IPS-11a (cell line): Measurements from ENCODE around the gene SLC50A1.

Source experiments
- H3K4me3 ChIP-seq: one replicate; pipeline ENCODE4 v1.5.1; 2013; ENCODE audit warnings: low read depth, low read length, control low read depth

The SLC50A1 gene

DNA sequence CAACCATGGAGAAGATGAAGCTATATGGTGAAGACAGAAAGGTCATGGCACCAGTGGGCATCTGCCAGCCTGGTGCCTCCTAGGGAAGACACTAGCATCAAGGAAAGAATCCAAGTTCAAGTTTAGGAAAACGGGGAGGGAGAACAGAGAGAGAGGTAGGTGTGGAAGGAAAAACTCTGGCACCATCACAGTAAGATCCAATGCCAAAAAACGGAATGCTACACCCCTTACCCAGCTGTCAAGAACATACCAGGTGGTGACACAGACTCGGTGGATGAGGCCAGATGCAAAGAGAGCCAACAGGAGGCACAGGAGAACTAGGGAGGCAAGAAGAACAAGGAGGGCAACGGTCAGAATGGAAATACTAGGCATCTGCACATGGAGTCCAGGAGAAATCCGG, 33.9 kb downstream of the SLC50A1 start:
- no peak overlapping the region for H3K4me3 ChIP-seq

DNA sequence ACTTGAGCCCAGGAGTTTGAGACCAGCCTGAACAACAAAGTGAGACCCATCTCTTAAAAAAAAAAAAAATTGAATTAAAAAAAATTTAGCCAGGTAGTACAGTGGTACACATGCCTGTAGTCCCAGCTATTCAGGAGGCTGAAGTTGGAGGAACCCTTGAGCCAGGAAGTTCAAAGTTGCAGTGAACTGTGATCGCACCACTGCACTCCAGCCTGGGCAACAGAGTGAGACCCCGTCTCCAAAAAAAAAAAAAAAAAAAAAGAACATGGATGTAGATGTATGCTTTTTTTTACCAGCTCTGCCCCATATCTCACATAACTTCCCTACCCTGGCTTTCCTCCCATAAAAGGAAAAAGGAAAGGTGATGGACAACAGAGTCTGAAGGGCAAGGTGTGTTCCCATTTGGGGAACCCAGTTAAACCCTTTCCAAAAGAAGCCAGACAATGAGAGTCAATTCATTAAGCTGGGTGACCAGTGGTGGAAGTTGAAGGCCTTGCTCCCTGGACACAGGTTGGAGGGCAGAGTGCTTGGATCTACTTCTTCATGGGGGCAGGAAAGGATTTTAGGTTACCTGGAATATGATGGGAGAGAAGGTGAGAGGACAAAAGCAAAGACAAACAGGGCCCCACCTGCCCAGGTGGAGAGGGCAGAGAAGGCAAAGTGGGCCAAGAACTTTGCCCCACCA, 34.6 kb downstream of the SLC50A1 start:
- no peak overlapping the region for H3K4me3 ChIP-seq

DNA sequence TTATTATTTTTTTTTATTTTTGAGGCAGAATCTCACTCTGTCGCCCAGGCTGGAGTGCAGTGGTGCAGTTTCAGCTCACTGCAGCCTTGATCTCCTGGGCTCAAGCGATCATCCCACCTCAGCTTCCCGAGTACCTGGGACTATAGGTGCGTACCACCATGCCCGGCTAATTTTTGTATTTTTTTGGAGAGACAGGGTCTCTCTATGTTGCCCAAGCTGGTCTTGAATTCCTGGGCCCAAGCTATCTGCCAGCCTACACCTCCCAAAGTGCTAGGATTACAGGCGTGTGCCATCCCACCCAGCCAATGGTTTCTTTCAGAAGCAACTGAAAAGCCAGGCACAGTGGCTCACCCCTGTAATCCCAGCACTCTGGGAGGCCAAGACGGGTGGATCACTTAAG, 35.2 kb downstream of the SLC50A1 start:
- H3K4me3 ChIP-seq = no peak overlapping the region

DNA sequence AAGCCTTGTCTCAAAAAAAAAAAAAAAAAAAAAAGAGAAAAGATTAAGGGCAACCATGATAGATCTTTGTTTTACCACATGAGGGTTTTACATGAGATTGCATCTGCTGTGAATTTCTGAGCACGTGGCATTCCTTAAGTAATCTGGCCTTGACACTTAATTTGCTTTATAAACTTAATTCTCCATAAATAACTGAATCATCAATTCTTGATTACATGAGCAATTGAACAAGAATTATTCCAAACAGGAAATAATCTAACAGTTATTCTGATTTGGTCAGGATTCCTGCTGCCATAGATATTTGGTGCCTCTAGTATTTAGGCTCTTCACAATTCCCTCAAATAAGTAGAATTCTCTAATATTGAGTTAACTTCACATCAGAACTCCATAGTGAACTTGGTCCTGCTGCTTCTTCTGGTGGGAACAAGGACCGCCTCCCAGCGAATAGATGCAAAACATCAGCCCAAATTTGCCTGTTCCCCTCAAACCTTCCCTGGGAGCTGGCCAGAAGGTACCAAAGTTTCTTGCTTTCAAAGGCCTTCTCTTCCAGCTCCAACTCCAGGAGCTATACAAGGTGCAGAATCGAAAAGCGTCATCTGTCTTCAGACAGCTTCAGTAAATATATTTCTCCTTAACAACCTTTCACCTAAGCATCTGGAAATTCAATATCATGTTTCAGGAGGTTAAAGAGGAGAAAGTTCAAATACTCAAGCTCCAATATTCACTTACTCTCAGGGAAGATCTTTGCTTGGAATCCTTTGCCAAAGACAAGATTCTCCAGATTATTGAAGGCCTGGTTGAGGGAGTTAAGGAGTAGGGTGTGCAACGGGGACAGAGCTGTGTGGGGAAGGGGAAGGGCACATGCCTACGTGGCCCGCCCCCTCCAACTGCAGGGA, 36.4 kb downstream of the SLC50A1 start:
- peak overlapping the region; percentile 80 for H3K4me3 ChIP-seq

DNA sequence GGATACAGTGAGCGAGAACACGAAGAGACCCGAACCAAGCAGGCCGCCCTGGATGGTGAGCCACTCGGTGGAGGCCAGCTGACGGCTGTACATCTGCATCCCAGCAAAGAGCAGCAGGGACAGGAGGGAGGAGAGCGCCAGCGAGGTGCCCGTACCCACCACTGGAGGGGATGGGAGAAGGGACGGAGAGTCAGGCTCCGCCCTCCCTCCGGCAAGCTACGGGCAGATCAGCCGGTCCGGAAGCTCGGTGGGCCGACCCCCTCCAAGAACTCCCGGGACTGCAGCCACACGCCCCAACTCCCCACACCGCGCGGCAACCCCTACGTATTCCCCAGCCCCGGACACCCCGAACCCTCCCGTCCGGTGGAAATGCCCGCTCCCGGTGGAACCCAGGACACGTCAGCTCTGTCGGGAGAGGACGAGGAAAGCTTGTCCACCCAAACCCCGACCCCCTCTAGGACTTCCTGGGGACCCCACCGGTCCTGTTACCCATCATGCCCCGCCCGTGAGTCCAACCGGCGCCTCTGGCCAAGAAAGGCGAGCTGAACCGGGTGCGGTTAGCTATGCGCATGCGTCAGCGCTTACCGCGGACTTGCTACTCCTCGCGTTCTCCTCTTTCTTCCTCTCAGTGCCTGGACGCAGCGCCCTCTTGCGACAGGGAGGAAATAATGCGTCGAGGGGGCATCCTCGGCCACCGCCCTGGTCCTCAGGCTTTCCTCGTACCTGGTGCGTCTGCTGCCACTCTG, 37.3 kb downstream of the SLC50A1 start, which contains the start of gene KRTCAP2:
Gene KRTCAP2, minus strand, starts transcription at position 573 of the 746 bp plus-strand sequence. Its CDS starts 80 bp downstream, at position 493.
- H3K4me3 ChIP-seq = peak within 1 kb of the TSS; percentile 80

DNA sequence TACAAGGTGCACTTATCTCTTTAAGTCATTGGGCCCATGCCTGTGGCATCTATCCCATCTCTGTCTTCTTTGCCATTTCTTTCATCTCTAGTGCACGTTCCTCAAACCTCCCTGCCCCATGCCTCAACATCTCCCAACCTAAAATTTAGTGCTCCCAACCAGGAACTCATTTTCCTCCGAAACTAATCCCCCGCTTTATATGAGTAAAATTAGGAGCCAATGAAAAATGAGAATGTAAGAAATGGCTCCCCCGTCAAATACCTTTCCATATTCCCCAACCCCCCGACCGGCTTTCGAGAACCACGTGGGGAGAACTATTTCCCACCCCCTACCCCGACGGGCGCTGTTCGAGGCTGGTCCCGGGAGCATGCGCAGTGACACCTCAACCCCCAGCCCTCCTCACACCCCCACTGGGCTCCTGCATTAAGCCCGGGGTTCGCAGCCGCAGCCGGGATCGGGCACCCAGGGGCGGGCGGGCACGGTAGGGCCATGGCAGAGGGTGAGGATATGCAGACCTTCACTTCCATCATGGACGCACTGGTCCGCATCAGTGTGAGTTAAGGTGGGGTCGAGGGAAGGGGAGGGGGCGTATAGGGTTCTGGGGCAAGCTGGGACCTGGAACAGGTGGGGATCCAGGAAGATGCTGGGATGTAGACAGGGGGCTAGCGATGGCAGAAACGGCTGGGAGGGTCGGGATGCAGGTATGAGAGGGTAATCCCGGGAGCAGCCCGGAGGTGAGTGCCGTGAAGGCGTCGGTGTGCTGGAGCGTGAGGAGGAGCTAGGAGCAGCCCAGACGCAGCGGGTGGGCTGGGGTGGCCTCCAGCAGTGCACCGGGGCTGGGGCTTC, 38.0 kb downstream of the SLC50A1 start, which contains the start of gene TRIM46:
Gene TRIM46, plus strand, starts transcription at position 372 of the 846 bp plus-strand sequence. Its CDS starts 118 bp downstream, at position 490.
- H3K4me3 ChIP-seq = peak within 1 kb of the TSS; percentile 80

DNA sequence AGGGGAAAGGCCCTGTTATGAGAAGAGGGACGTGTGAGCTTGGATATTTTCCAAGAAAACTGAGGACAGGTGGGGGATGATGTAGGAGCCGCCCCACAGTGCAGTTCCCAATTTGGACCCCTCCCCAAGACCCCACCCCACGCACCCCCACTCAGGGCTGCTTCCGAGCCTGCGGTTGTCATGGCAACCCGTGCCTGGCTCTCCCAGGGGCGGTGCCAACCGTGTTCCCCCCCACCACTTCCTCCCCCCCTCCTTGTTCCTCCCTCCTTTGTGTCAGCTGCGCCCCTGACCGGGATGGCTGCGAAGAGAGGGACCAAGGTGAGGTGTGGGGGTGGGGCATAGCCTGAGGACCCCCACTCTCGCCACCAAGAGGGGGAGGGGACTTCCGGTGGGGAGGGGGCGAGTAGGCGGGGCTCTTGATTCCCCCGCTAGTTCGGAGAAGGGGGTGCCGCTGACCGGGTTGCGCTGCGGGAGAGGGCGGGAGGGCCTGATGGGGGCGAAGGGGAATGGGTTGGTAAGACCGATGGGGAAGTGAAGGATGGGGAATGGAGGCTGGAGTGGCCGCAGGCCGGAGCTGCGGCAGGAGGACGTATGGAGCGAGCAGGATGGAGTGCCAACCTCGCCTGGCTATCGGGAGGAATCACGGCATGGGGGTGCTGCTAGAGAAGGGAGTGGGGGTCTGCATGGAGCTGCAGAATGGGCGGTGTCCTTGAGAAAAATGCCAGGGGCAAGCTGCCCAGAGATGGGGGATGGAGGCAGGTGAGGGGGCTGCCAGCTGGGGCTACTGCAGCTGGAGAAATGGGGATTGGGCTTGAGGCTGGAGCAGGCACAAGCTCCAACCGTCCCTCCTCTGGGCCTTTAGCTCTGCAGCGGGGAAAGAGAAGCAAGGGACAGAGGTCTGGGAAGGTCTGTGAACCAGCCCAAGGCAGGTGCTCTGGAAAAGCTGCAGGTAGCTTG, 39.0 kb downstream of the SLC50A1 start:
- peak overlapping the region; percentile 80 for H3K4me3 ChIP-seq

DNA sequence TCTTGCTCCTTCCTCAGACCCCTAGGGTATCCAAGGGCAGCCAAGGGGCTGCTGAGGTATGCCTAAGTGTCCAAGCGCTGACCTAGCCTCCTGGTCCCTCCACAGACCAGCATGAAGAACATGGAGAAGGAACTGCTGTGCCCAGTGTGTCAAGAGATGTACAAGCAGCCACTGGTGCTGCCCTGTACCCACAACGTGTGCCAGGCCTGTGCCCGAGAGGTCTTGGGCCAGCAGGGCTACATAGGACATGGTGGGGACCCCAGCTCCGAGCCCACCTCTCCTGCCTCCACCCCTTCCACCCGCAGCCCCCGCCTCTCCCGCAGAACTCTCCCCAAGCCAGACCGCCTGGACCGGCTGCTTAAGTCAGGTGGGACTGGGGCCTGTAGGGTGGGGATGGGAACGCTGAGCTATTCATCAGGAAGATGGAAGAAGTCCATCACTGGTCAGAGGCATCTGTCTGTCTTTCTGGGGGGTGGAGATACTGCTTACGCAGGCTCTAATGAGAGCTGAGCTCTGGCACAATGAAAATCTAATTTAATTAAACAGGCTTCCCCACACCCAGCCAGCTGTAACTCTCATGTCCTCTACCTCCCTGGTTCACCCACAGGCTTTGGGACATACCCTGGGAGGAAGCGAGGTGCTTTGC, 39.8 kb downstream of the SLC50A1 start:
- peak overlapping the region; percentile 80 for H3K4me3 ChIP-seq

DNA sequence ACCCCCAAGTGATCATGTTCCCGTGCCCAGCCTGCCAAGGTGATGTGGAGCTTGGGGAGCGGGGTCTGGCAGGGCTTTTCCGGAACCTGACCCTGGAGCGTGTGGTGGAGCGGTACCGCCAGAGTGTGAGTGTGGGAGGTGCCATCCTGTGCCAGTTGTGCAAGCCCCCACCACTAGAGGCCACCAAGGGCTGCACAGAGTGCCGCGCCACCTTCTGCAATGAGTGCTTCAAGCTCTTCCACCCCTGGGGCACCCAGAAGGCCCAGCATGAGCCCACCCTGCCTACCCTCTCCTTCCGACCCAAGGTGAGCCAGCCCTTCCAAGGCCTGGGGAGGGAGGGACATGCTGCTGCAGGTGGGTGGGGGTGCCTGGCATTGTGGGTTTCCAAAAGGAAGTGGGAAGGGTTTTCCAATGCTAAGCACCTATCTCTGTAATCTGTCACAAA, 40.3 kb downstream of the SLC50A1 start:
- no peak overlapping the region for H3K4me3 ChIP-seq

DNA sequence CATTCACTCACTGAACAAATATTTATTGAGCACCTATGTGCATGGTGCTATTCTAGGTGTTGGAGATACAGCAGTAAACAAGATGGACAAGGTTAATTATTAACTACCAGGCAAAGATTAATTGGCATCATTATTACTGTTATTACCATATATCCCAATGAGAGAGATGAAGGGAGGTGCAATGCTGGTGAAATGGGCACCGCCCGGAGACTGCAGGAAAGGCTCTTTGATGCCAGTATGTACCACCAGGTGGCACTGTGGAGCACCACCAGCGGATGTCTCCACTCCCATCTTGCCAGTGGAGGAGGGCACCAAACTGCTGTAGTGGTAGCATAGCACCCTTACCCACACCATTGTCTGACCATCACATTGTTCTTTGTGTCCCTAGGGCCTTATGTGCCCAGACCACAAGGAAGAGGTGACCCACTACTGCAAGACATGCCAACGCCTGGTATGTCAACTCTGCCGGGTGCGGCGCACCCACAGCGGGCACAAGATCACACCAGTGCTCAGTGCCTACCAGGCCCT, 41.0 kb downstream of the SLC50A1 start:
- H3K4me3 ChIP-seq = no peak overlapping the region

DNA sequence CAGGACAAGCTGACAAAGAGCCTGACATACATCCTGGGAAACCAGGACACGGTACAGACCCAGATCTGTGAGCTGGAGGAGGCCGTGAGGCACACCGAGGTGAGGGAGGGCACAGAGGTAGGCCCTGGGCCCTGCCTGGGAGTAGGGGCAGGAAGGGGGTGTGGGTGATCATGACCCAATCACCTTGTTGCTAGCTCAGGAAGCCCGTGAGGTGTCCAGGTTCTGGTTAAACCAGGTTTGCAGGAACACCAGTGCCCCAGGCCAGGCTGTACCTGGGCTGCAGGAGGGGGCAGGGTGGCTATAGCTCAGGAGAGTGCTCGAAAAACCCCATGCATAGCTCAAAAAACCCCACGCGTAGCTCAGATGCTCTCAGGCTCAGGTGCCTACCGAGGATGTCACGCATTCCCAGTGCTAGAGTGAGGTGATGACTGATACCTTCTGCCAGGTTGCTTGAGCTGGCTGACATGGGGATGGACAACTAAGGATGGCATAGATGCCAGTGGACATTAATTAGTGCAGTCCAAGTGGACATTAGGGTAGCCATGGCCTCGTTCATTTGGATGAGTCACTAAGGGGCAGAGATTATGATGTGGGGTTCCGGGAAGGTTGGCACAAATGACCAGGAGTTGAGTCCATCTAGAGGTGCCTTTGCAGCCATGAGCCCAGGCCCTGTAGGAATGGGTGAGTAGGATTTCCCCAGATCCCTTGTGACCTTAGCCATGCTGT, 41.7 kb downstream of the SLC50A1 start:
- no peak overlapping the region for H3K4me3 ChIP-seq

DNA sequence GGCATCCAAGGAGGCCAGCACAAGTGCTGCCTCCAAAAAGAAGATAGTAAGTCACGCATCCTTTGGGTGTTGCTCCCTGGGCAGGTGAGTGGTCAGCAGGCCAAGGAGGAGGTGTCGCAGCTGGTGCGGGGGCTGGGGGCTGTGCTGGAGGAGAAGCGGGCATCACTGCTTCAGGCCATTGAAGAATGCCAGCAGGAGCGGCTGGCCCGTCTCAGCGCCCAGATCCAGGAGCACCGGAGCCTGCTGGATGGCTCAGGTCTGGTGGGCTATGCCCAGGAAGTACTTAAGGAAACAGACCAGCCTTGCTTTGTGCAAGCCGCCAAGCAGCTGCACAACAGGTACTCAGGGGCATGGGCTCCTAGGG, 42.2 kb downstream of the SLC50A1 start:
- no peak overlapping the region for H3K4me3 ChIP-seq

DNA sequence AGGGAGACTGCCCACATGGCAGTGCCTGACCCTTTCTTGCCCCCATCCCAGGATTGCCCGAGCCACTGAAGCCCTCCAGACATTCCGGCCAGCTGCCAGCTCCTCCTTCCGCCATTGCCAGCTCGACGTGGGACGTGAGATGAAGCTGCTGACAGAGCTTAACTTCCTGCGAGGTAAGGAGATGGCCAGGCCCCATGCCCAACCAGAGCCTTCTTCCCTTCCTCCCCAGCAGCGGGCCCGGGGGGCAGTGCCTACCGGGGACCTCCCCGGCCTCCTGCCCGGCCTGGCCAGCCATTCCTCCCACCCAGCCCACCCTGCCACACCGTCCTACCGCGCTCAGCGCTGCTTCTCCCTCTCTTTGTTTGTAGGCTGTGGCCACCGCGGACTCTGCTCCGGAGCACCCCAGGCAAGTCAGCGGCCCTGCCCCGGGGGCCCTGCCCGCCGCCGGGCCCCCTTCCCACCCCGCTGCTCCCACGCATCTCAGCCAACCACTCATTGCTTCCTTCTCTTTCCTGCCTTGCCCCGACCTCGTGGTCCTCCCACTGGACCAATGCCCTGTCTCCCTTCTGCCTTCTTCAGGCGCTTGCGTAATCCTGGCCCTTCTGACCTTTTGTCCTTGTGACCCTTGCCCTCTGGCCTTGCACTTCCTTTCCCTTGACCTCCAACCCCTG, 42.9 kb downstream of the SLC50A1 start:
- no peak overlapping the region for H3K4me3 ChIP-seq

DNA sequence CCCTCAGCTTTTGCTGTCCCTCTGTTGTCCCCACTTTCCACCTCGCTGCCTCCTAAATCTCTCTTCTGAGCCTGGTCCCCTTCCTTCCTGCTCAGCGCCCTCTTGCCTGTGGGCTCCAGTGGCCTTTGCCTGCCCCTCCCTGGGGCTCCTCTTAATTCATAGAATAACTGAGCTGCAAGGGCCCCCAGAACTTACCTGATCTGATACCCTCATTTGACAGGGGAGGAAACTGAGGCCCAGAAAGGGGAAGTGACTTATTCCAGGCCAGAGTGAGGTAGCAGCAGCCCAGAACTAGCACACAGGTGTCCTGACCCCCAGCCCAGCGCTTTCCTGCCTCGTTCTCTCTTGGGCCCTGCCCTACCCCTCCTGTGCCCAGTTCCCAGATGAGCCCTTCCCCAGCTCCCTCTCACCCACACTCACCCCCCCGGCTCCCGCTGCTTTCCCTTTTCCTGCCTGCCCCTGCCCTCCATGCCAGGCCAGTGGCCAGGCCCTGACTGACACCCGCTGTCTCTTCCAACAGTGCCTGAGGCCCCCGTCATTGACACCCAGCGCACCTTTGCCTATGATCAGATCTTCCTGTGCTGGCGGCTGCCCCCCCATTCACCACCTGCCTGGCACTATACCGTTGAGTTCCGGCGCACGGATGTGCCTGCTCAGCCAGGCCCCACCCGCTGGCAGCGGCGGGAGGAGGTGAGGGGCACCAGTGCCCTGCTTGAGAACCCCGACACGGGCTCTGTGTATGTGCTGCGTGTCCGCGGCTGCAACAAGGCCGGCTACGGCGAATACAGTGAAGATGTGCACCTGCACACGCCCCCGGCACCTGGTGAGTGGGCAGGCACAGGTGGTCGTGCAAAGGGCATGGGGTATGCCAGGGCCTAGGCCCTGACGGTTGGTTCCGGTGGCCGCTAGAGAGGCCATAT, 43.7 kb downstream of the SLC50A1 start:
- H3K4me3 ChIP-seq = no peak overlapping the region

DNA sequence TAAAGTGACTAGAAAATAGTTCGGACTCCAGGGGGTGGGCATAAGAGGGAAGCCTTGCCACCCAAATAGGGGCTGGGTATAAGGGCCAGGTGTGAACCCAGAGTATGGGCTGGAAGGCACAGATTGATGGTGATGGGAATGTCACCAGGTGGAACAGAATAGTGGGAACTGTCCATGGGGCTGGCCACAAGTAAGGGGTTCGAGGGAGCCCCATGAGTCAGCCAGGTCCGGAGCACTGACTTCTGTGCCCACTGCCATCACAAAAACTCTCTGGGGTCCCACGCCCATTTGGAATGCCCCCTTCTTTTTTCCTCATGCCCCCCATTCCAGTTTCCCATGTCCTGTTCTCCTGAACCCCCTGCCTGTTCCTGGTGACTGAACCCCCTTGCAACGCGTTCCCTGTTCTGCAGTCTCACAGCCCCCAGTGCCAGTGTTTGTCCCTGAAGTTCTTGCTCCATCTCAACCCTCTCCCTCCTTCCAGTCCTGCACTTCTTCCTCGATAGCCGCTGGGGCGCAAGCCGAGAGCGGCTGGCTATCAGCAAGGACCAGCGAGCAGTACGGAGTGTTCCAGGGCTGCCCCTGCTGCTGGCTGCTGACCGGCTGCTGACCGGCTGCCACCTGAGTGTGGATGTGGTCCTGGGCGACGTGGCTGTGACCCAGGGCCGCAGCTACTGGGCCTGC, 45.9 kb downstream of the SLC50A1 start:
- no peak overlapping the region for H3K4me3 ChIP-seq
